ENCODE measurements around the gene SOX8. TPM values are rescaled to one million over a fixed set of nuclear protein-coding genes. Genes with fewer than 3 reads are reported as not detected.

Gene SOX8
- 0.81 TPM for total RNA-seq
- long read RNA-seq, full-length matches to known transcripts = 1 of 3 reads
- long read RNA-seq, partial matches to known transcripts = 2 of 3 reads
- long read RNA-seq, other reads (novel, unspliced or antisense) = 0 of 3 reads

- ATAC-seq (no peak), DNase-seq (no peak)
- intact Hi-C loops (cut with DNase I) = no loop called here
- H3K27ac ChIP-seq = no peak within 1 kb of the TSS
- peaks cover 41% of the 10 kb centered on the region for H3K27me3 ChIP-seq
- H3K4me1 ChIP-seq = peaks cover 7% of the 10 kb centered on the region
- TF ChIP-seq CTCF (IDR thresholded peaks at IDR 0.05) = no peak
- H3K9me3 ChIP-seq = no peaks in the 10 kb centered on the region
- H3K4me3 ChIP-seq = peak within 1 kb of the TSS; percentile 43
- no peaks in the 10 kb centered on the region for H3K36me3 ChIP-seq
These were observed at the start of gene SOX8 for GRCh38 chr16:981695-982144. SOX8 (plus strand) TSS chr16:981770; CDS start chr16:981923, 153 bp downstream.

GRCh38 chr16:932831-933330 is 48.7 kb upstream of the SOX8 start:
- intact Hi-C loops (cut with DNase I) = no loop called here
- Histone ChIP-seq H3K4me1 (no peaks in the 10 kb centered on the region), H3K27ac (no peak overlapping the region), H3K27me3 (no peaks in the 10 kb centered on the region), H3K36me3 (peaks cover 10% of the 10 kb centered on the region), H3K4me3 (no peak overlapping the region), H3K9me3 (no peaks in the 10 kb centered on the region)
- DNase-seq (no peak), ATAC-seq (no peak)
- no peak for TF ChIP-seq CTCF (IDR thresholded peaks at IDR 0.05)

GRCh38 chr16:933581-933980 is 48.0 kb upstream of the SOX8 start:
- ATAC-seq (no peak), DNase-seq (no peak)
- peaks cover 10% of the 10 kb centered on the region for H3K36me3 ChIP-seq

GRCh38 chr16:934178-934577 is 47.4 kb upstream of the SOX8 start:
- intact Hi-C loops (cut with DNase I) = no loop called here
- H3K4me3 ChIP-seq = no peak overlapping the region
- DNase-seq (no peak), ATAC-seq (no peak)
- no peaks in the 10 kb centered on the region for H3K4me1 ChIP-seq
- peaks cover 10% of the 10 kb centered on the region for H3K36me3 ChIP-seq
- H3K9me3 ChIP-seq = no peaks in the 10 kb centered on the region
- H3K27me3 ChIP-seq = no peaks in the 10 kb centered on the region
- H3K27ac ChIP-seq = no peak overlapping the region
- no peak for TF ChIP-seq CTCF (IDR thresholded peaks at IDR 0.05)

More at GRCh38 chr16:933581-933980, 48.0 kb upstream of the SOX8 start:
- intact Hi-C loops (cut with DNase I) = no loop called here
- no peaks in the 10 kb centered on the region for H3K9me3 ChIP-seq
- no peaks in the 10 kb centered on the region for H3K27me3 ChIP-seq
- TF ChIP-seq CTCF (IDR thresholded peaks at IDR 0.05) = no peak
- no peaks in the 10 kb centered on the region for H3K4me1 ChIP-seq
- no peak overlapping the region for H3K4me3 ChIP-seq
- no peak overlapping the region for H3K27ac ChIP-seq

- Histone ChIP-seq H3K4me3 (no peak overlapping the region), H3K9me3 (no peaks in the 10 kb centered on the region), H3K4me1 (no peaks in the 10 kb centered on the region), H3K36me3 (peaks cover 7% of the 10 kb centered on the region), H3K27ac (no peak overlapping the region), H3K27me3 (no peaks in the 10 kb centered on the region)
- intact Hi-C loops (cut with DNase I) = no loop called here
- no peak for ATAC-seq
- no peak for TF ChIP-seq CTCF (IDR thresholded peaks at IDR 0.05)
- no peak for DNase-seq
These were observed 45.9 kb upstream of the SOX8 start for GRCh38 chr16:935684-936083.

GRCh38 chr16:937311-937710 is 44.3 kb upstream of the SOX8 start:
- intact Hi-C loops (cut with DNase I) = no loop called here
- no peak for DNase-seq

More at GRCh38 chr16:937311-937710, 44.3 kb upstream of the SOX8 start:
- Histone ChIP-seq H3K4me3 (no peak overlapping the region), H3K9me3 (peaks cover 9% of the 10 kb centered on the region), H3K36me3 (peaks cover 7% of the 10 kb centered on the region), H3K4me1 (no peaks in the 10 kb centered on the region), H3K27me3 (no peaks in the 10 kb centered on the region), H3K27ac (no peak overlapping the region)
- TF ChIP-seq CTCF (IDR thresholded peaks at IDR 0.05) = no peak
- no peak for ATAC-seq
